ENCODE results near the gene MTMR6.

MTMR6 gene

DNA sequence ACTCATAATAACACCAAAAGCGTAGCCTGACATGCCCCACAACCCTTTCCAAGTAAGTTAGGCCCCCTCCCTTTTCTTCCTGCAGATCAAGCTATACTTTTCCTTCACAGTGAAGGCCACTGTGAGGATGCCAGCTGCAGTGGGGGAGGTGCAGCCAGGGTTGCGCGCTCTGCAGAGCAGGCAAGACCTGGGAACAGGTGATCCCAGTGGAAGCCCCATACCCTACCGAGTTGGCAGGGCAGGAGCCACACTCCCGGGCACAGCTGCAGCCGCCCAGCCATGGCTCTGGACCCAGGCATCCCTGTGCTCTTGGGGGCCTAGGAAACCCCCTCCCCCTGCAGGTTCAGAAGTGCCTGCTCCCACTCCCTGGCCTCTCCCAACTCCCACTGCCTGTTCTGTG lies 18.7 kb downstream of the MTMR6 start:
- TF ChIP-seq, protein P1, sequence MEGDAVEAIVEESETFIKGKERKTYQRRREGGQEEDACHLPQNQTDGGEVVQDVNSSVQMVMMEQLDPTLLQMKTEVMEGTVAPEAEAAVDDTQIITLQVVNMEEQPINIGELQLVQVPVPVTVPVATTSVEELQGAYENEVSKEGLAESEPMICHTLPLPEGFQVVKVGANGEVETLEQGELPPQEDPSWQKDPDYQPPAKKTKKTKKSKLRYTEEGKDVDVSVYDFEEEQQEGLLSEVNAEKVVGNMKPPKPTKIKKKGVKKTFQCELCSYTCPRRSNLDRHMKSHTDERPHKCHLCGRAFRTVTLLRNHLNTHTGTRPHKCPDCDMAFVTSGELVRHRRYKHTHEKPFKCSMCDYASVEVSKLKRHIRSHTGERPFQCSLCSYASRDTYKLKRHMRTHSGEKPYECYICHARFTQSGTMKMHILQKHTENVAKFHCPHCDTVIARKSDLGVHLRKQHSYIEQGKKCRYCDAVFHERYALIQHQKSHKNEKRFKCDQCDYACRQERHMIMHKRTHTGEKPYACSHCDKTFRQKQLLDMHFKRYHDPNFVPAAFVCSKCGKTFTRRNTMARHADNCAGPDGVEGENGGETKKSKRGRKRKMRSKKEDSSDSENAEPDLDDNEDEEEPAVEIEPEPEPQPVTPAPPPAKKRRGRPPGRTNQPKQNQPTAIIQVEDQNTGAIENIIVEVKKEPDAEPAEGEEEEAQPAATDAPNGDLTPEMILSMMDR (IDR thresholded peaks at IDR 0.05) = no peak

GRCh38 chr13:25267715-25268114 lies 19.6 kb downstream of the MTMR6 start:
- TF ChIP-seq, protein P1 (IDR thresholded peaks at IDR 0.05) = no peak

DNA sequence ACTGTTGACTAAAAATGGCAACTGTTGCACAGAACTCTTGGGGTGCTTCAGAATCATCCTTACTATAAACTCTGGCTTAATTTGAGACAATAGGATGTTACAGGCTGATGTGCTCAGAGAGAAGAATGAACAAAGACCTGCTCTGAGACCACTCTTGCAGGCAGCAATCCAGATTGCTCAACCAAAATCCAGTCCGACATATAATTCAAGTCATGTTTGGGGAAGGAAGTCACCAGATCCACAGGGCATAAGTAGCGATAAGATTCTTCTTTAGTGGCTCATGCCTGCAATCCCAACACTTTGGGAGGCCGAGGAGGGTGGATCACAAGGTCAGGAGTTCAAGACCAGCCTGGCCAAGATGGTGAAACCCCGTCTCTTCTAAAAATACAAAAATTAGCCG lies 20.6 kb downstream of the MTMR6 start:
- TF ChIP-seq, protein P1 (IDR thresholded peaks at IDR 0.05) = no peak

GRCh38 chr13:25262261-25262660 lies 25.0 kb downstream of the MTMR6 start:
- TF ChIP-seq, protein P1 (IDR thresholded peaks at IDR 0.05) = no peak

GRCh38 chr13:25253702-25254101 lies 33.6 kb downstream of the MTMR6 start:
- TF ChIP-seq, protein P1 (IDR thresholded peaks at IDR 0.05) = no peak

- TF ChIP-seq, protein P1 (IDR thresholded peaks at IDR 0.05) = no peak
Measured at GRCh38 chr13:25252752-25253151, 34.5 kb downstream of the MTMR6 start.

DNA sequence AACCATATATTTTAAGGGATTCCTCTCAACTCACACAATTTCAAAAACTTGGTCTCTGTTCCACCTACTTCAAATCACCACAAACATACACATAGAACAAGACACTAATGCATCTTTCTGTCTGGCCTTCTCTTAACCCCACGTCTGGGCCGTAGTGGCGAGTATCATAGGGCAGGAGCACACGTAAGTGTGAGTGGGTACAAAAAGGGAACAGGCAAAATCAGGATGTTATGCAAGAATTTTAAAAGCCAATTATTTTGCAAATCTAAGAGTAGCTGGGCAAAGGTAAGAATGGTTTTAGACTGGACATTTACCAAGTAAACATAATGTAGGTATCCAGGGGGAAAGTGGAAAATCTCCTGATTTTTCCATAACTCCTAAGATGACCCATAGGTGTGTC lies 35.1 kb downstream of the MTMR6 start:
- TF ChIP-seq, protein P1 (IDR thresholded peaks at IDR 0.05) = no peak

GRCh38 chr13:25249001-25249543 lies 38.2 kb downstream of the MTMR6 start:
- TF ChIP-seq, protein P1 (IDR thresholded peaks at IDR 0.05) = peak; percentile 61

Measured in LNCAP (cell line).